ENCODE results near the gene OLFML2A. TPM values are rescaled to one million over a fixed set of nuclear protein-coding genes. Genes with fewer than 3 reads are reported as not detected.

Gene OLFML2A
- total and polyA plus RNA-seq, 2 of the 13 experiments (the other 11 are each of a cell fraction or from before 2014, with no cell fraction given): 0.01 to 0.02 TPM

- TF ChIP-seq, protein P1, sequence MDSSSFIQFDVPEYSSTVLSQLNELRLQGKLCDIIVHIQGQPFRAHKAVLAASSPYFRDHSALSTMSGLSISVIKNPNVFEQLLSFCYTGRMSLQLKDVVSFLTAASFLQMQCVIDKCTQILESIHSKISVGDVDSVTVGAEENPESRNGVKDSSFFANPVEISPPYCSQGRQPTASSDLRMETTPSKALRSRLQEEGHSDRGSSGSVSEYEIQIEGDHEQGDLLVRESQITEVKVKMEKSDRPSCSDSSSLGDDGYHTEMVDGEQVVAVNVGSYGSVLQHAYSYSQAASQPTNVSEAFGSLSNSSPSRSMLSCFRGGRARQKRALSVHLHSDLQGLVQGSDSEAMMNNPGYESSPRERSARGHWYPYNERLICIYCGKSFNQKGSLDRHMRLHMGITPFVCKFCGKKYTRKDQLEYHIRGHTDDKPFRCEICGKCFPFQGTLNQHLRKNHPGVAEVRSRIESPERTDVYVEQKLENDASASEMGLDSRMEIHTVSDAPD (CRISPR knock-in tag; IDR thresholded peaks at IDR 0.05): no peak
- TF ChIP-seq ZNF335 (CRISPR knock-in tag; IDR thresholded peaks at IDR 0.05) (no peak), ISX (CRISPR knock-in tag; conservative IDR thresholded peaks at IDR 0.05) (peak; percentile 74; the same call in 1 of the 2 replicates), ZNF362 (CRISPR knock-in tag; IDR thresholded peaks at IDR 0.05; ENCODE audit: borderline replicate concordance) (no peak), ZSCAN21 (CRISPR knock-in tag; IDR thresholded peaks at IDR 0.05; ENCODE audit: borderline replicate concordance) (0 out of 2 replicates have a peak, but pooled peaks have one; percentile 43), ZBTB1 (CRISPR knock-in tag; IDR thresholded peaks at IDR 0.05; ENCODE audit: borderline replicate concordance) (no peak), MED8 (CRISPR knock-in tag; IDR thresholded peaks at IDR 0.05; ENCODE audit: insufficient replicate concordance) (peak; percentile 42), ZNF263 (CRISPR knock-in tag; IDR thresholded peaks at IDR 0.05) (peak; percentile 82), ZNF318 (CRISPR knock-in tag; IDR thresholded peaks at IDR 0.05) (no peak; the same call in 1 of the 2 replicates), ZSCAN22 (CRISPR knock-in tag; IDR thresholded peaks at IDR 0.05) (no peak), ZNF678 (CRISPR knock-in tag; IDR thresholded peaks at IDR 0.05) (no peak), RARA (CRISPR knock-in tag; IDR thresholded peaks at IDR 0.05) (no peak; the same call in 1 of the 2 replicates), ATF7-NPFF (CRISPR knock-in tag; IDR thresholded peaks at IDR 0.05; ENCODE audit: low read depth) (peak; percentile 81; the same call in 1 of the 2 replicates), MYNN (CRISPR knock-in tag; IDR thresholded peaks at IDR 0.05; ENCODE audit: low read depth) (0 out of 2 replicates have a peak, but pooled peaks have one; percentile 69)
- TF ChIP-seq, protein P2, sequence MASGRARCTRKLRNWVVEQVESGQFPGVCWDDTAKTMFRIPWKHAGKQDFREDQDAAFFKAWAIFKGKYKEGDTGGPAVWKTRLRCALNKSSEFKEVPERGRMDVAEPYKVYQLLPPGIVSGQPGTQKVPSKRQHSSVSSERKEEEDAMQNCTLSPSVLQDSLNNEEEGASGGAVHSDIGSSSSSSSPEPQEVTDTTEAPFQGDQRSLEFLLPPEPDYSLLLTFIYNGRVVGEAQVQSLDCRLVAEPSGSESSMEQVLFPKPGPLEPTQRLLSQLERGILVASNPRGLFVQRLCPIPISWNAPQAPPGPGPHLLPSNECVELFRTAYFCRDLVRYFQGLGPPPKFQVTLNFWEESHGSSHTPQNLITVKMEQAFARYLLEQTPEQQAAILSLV (CRISPR knock-in tag; IDR thresholded peaks at IDR 0.05; ENCODE audit: borderline replicate concordance): peak; percentile 77
Observed at GRCh38 chr9:124861342-124862229, 84.7 kb downstream of the OLFML2A start, which contains the start of the genes ARPC5L and RPL35 (continued).

Measured in HepG2 (cell line).